A549 treated with AZD9567 at 1 μM for 4 hours (cell line): ENCODE results near the gene SIRT4. TPM values are rescaled to one million over a fixed set of nuclear protein-coding genes. Genes with fewer than 3 reads are reported as not detected.

Experiments used
- total RNA-seq: library from RNA; stranded (reverse); fragments of 200-300 nt; extraction: Qiagen RNA extraction; gene quantifications from 5 replicates; pipeline ENCODE4 v1.2.3, GENCODE V29; 2022; ENCODE audit not compliant: insufficient read depth

Gene SIRT4, protein sequence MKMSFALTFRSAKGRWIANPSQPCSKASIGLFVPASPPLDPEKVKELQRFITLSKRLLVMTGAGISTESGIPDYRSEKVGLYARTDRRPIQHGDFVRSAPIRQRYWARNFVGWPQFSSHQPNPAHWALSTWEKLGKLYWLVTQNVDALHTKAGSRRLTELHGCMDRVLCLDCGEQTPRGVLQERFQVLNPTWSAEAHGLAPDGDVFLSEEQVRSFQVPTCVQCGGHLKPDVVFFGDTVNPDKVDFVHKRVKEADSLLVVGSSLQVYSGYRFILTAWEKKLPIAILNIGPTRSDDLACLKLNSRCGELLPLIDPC
- 0.83 to 1.1 TPM (median 0.99 TPM) in 4 of 5 replicates, not detected in the other for total RNA-seq

GRCh38 chr12:120301962-120302815, at the start of gene SIRT4:
Gene SIRT4 (plus strand): TSS chr12:120302321. CDS start chr12:120303562, 1,241 bp downstream.

DNA sequence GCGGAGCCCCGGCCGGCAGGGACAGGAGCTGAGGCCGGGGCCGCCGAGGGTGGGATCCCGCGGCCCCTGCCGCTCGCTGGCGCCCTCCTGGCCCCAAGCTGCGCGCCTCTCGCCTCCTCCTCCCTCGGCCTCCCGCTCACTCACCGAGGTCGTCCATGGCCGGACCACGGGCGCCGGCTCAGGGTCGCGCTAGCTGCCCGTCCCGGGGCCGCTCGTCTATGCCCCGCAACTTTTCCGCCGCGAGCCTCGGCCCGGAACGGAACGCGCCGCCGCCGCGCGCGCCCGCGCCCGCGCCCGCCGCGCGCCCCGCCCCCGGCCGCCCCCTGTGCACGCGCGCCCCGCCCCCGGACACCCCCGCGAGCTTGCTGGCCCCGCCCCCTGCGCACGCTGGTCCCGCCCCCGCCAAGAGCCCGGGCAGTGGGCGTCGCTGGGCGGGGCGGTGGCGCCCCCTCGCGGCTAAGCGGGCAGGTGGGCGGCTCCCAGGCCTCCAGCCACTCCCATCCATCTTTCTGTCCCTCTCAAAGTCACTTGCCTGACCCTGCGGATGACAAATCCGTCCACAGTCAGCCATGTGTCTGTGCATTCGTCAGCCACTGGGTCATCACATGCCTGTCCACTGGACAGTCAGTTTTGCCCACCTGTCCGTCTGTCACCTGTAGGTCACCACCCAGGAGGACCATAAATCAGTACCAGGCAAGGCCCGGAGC, 36.5 kb upstream of the SIRT4 start, which contains the start of gene PXN:
PXN (minus strand) TSS at position 258 of the 707 bp plus-strand sequence; CDS start at position 157, 101 bp downstream.

DNA sequence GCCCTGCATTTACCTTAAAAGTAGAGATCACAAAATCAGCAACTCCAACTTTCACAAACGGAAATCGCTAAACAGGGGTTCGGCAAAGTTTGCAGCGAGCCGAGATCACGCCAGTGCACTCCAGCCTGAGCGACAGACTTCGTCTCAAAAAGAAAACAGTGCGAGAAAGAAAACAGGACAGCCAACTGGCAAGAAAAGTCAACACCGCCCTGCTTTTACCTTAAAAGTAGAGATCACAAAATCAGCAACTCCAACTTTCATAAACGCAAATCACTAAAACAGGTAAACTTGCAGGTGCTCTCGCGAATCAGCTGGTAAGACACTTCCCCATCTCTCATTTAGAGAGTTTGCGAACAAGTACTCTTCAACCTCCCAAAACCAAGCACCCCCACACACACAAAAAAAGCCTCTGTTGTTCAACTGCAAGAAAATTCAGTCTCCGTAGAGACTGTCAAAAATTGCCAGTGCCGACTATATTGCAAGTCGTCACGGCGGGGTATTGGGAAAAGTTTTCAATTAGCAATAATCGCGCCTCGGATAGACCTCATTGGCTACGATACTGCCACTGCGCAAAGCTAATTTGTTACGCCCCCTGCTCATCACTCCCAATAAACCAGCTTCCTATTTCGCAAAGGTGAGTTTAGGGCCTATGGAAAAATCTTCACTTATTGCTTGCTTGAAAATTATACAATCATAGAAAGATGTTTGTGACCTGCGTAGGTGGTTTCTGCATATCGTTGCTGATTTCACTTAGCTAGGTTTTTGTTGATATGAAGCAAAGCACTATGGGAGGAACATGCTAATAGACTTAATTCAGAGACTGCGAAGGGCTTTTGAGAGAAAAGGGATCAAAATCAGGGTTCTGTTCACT, 9.2 kb upstream of the SIRT4 start, which contains the start of gene RNU4-1:
RNU4-1 (minus strand) TSS at position 577 of the 871 bp plus-strand sequence.

DNA sequence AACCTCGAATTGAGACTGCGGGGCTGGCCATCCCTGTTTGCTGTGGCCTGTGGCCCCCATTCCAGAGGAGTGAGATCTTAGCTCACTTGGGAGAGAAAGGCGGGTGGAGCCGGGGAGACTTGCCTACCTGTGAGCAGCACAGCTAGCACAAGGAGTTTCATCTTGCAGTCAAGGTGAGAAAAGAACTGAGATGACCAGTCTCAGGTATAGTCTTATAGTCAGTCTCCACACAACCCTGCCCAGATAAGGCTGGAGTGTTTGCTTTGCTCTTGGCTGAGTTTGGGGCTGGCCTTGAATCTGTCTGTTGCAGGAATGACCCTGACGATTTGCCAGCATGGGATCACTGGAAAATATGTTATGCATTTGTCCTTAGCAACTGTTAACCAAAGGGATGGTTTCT, 25.5 kb downstream of the SIRT4 start, which contains the start of gene PLA2G1B:
PLA2G1B (minus strand) TSS at position 187 of the 400 bp plus-strand sequence; CDS start at position 161, 26 bp downstream.

Other genes with a start within 250 kb of the SIRT4 start
- gene RAB35, start 185.6 kb upstream of the SIRT4 start, total RNA-seq, result 79.9 to 87.6 TPM (median 81.6 TPM) in 5 replicates
- gene GCN1, start 107.6 kb upstream of the SIRT4 start, total RNA-seq, result 53.4 to 73.4 TPM (median 56.7 TPM) in 5 replicates
- gene RPLP0, start 101.2 kb upstream of the SIRT4 start, total RNA-seq, result 3,597 to 4,224 TPM (median 3,618 TPM) in 5 replicates
- 178 to 217 TPM (median 192 TPM) in 5 replicates for gene PXN, start 36.6 kb upstream of the SIRT4 start, total RNA-seq
- 13.6 TPM in 1 of 5 replicates, not detected in the others for gene RNU4-2, start 10.4 kb upstream of the SIRT4 start, total RNA-seq
- gene RNU4-1, start 9.1 kb upstream of the SIRT4 start, total RNA-seq, result not detected in 5 replicates
- gene PLA2G1B, start 25.5 kb downstream of the SIRT4 start, total RNA-seq, result not detected in 5 replicates
- 1.0 to 1.1 TPM (median 1.1 TPM) in 4 of 5 replicates, not detected in the other for gene MSI1, start 66.8 kb downstream of the SIRT4 start, total RNA-seq
- gene COX6A1, start 135.8 kb downstream of the SIRT4 start, total RNA-seq, result 761 to 881 TPM (median 868 TPM) in 5 replicates
- gene TRIAP1, start 144.1 kb downstream of the SIRT4 start, total RNA-seq, result 72.5 to 78.7 TPM (median 73.7 TPM) in 5 replicates
- 20.8 to 28.5 TPM (median 25.1 TPM) in 5 replicates for gene GATC, start 144.1 kb downstream of the SIRT4 start, total RNA-seq
- 155 to 217 TPM (median 207 TPM) in 5 replicates for gene SRSF9, start 167.4 kb downstream of the SIRT4 start, total RNA-seq
- gene DYNLL1, start 193.8 kb downstream of the SIRT4 start, total RNA-seq, result 639 to 706 TPM (median 667 TPM) in 5 replicates
- 25.7 to 35.3 TPM (median 27.4 TPM) in 5 replicates for gene COQ5, start 226.8 kb downstream of the SIRT4 start, total RNA-seq
- 93.7 to 205 TPM (median 102 TPM) in 5 replicates for gene RNF10, start 232.0 kb downstream of the SIRT4 start, total RNA-seq